ENCODE measurements around the gene CD36. TPM values are rescaled to one million over a fixed set of nuclear protein-coding genes. Genes with fewer than 3 reads are reported as not detected.

Gene CD36
- total and polyA plus RNA-seq, 2 donors (not counting 3 experiments of a cell fraction or from before 2014, with no cell fraction given), result 0.58 to 0.87 TPM

DNA sequence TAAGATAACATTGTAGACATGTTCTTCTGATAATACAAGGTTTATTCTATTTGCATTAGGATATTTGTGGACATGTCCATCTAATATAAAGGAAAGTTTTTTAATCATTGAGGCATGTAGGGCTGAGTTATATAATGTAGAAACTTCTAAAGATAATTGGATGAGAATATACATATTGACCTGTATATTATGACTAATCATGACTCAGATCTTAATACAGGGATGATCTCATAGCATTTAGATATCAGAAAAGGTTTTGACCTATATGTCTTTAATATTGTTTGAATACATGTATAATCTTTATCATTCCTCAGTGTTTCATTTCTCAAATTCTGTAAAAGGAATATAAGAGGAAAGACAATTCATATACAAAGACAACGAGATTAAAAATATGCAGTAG lies 39.2 kb downstream of the CD36 start:
- dilution Hi-C loops (cut with MboI; ENCODE audit: extremely low pct_ligation_motif_present, low sequenced_read_pairs), result no loop called here
- BruUV-seq (replicated peaks), result no TSS peak
- no peak overlapping the region for H3K27ac ChIP-seq (ENCODE audit: insufficient read depth, low read depth, low read length)
- FAIRE-seq, result no peak
- H2AFZ ChIP-seq (ENCODE audit: low read depth, low read length), result no peak overlapping the region
- no peak overlapping the region for H3K9ac ChIP-seq (replicated peaks; ENCODE audit: extremely low read depth, insufficient read depth, low read length)
- H3K4me1 ChIP-seq (ENCODE audit: control insufficient read depth, extremely low read depth, insufficient read depth, low read length), result no peaks in the 10 kb centered on the region
- H3K27me3 ChIP-seq (ENCODE audit: control insufficient read depth in 2 of 2, insufficient read depth in 2 of 2, low read length in 2 of 2), result no peaks in the 10 kb centered on the region
- TF ChIP-seq GATA2 (IDR thresholded peaks at IDR 0.05; ENCODE audit: insufficient read depth, insufficient read length, low read depth, low read length) (no peak), FOS (IDR thresholded peaks at IDR 0.05; ENCODE audit: borderline replicate concordance, insufficient read depth, low read length) (peak; percentile 36), JUN (IDR thresholded peaks at IDR 0.05; ENCODE audit: borderline replicate concordance, insufficient read depth, insufficient read length, low read depth) (peak; percentile 37)
- H3K9me3 ChIP-seq (replicated peaks; ENCODE audit: control insufficient read depth, insufficient read depth, low read length), result no peaks in the 10 kb centered on the region
- no peak for DNase-seq (ENCODE audit: low read depth, low spot score)
- intact Hi-C loops (cut with micrococcal nuclease), result no loop called here
- ChIA-PET CTCF (interaction anchor here (2.2 to 2.4 kb wide), 2 partner anchors 15 to 249 kb away, joined by 11 to 15 read pairs; no protein-coding TSS in a partner anchor), POLR2A (no interaction called here)
- no peaks in the 10 kb centered on the region for H3K9me1 ChIP-seq (replicated peaks; ENCODE audit: control insufficient read depth, extremely low read depth, insufficient read depth, low read length)
- H3K79me2 ChIP-seq (ENCODE audit: control insufficient read depth, insufficient read depth, low read length), result no peaks in the 10 kb centered on the region
- H4K20me1 ChIP-seq (replicated peaks; ENCODE audit: control insufficient read depth, extremely low read depth, insufficient read depth, low read length), result no peaks in the 10 kb centered on the region
- H3K4me2 ChIP-seq (ENCODE audit: insufficient read depth, low read length), result no peak overlapping the region
- H3K4me3 ChIP-seq (replicated peaks in 1 of 3; ENCODE audit: insufficient read depth in 1 of 3, low read depth in 1 of 3, low read length in 3 of 3), result no peak overlapping the region
- no peaks in the 10 kb centered on the region for H3K36me3 ChIP-seq (ENCODE audit: control insufficient read depth in 2 of 2, extremely low read depth in 1 of 2, insufficient read depth in 2 of 2, low read length in 2 of 2)

DNA sequence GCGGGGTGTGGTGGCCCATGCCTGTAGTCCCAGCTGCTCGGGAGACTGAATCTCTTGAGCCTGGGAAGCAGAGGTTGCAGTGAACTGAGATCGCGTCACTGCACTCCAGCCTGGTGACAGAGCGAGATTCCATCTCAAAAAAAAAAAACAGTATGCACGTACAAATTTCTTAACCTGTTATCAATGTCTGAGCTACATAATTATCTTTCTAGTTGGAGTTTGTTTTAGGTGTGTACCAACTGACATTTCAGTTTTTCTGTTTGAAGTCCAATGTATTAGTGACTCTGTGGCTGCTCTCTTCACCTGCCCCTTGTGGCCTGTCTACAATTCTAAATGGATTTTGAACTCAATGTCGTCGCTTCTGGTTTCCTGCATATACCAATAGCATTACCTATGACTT lies 40.3 kb downstream of the CD36 start:
- H3K4me2 ChIP-seq (ENCODE audit: insufficient read depth, low read length), result no peak overlapping the region
- no peaks in the 10 kb centered on the region for H3K9me3 ChIP-seq (replicated peaks; ENCODE audit: control insufficient read depth, insufficient read depth, low read length)
- no peaks in the 10 kb centered on the region for H4K20me1 ChIP-seq (replicated peaks; ENCODE audit: control insufficient read depth, extremely low read depth, insufficient read depth, low read length)
- no peak overlapping the region for H3K27ac ChIP-seq (ENCODE audit: insufficient read depth, low read depth, low read length)
- TF ChIP-seq EZH2 (IDR thresholded peaks at IDR 0.05; ENCODE audit: borderline replicate concordance, low read depth, low read length, severe bottlenecking) (no peak), JUN (IDR thresholded peaks at IDR 0.05; ENCODE audit: borderline replicate concordance, insufficient read depth, insufficient read length, low read depth) (no peak), POLR2AphosphoS5 (IDR thresholded peaks at IDR 0.05; ENCODE audit: insufficient read depth, low read depth, low read length) (no peak), POLR2A (IDR thresholded peaks at IDR 0.05; ENCODE audit: low read depth, low read length) (no peak), FOS (IDR thresholded peaks at IDR 0.05; ENCODE audit: borderline replicate concordance, insufficient read depth, low read length) (no peak), GATA2 (IDR thresholded peaks at IDR 0.05; ENCODE audit: insufficient read depth, insufficient read length, low read depth, low read length) (no peak), MYC (IDR thresholded peaks at IDR 0.05; ENCODE audit: low read depth, low read length) (no peak)
- TF ChIP-seq, protein P1, sequence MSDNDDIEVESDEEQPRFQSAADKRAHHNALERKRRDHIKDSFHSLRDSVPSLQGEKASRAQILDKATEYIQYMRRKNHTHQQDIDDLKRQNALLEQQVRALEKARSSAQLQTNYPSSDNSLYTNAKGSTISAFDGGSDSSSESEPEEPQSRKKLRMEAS (IDR thresholded peaks at IDR 0.05; ENCODE audit: insufficient read depth, insufficient read length), result no peak
- TF ChIP-seq, protein P2, sequence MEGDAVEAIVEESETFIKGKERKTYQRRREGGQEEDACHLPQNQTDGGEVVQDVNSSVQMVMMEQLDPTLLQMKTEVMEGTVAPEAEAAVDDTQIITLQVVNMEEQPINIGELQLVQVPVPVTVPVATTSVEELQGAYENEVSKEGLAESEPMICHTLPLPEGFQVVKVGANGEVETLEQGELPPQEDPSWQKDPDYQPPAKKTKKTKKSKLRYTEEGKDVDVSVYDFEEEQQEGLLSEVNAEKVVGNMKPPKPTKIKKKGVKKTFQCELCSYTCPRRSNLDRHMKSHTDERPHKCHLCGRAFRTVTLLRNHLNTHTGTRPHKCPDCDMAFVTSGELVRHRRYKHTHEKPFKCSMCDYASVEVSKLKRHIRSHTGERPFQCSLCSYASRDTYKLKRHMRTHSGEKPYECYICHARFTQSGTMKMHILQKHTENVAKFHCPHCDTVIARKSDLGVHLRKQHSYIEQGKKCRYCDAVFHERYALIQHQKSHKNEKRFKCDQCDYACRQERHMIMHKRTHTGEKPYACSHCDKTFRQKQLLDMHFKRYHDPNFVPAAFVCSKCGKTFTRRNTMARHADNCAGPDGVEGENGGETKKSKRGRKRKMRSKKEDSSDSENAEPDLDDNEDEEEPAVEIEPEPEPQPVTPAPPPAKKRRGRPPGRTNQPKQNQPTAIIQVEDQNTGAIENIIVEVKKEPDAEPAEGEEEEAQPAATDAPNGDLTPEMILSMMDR (IDR thresholded peaks at IDR 0.05; ENCODE audit: extremely low read depth in 1 of 2, insufficient read depth in 1 of 2, low read depth in 1 of 2, low read length in 2 of 2), result no peak
- dilution Hi-C loops (cut with MboI; ENCODE audit: extremely low pct_ligation_motif_present, low sequenced_read_pairs) (no loop called here), intact Hi-C loops (cut with micrococcal nuclease) (no loop called here)
- FAIRE-seq, result no peak
- H3K9ac ChIP-seq (replicated peaks; ENCODE audit: extremely low read depth, insufficient read depth, low read length), result no peak overlapping the region
- POLR2A ChIA-PET, result no interaction called here
- no peaks in the 10 kb centered on the region for H3K27me3 ChIP-seq (ENCODE audit: control insufficient read depth in 2 of 2, insufficient read depth in 2 of 2, low read length in 2 of 2)
- no peak overlapping the region for H2AFZ ChIP-seq (ENCODE audit: low read depth, low read length)
- no peak for DNase-seq (ENCODE audit: low read depth, low spot score)
- no peaks in the 10 kb centered on the region for H3K4me1 ChIP-seq (ENCODE audit: control insufficient read depth, extremely low read depth, insufficient read depth, low read length)
- H3K36me3 ChIP-seq (ENCODE audit: control insufficient read depth in 2 of 2, extremely low read depth in 1 of 2, insufficient read depth in 2 of 2, low read length in 2 of 2), result no peaks in the 10 kb centered on the region
- H3K9me1 ChIP-seq (replicated peaks; ENCODE audit: control insufficient read depth, extremely low read depth, insufficient read depth, low read length), result no peaks in the 10 kb centered on the region
- H3K79me2 ChIP-seq (ENCODE audit: control insufficient read depth, insufficient read depth, low read length), result no peaks in the 10 kb centered on the region
- no peak overlapping the region for H3K4me3 ChIP-seq (replicated peaks in 1 of 3; ENCODE audit: insufficient read depth in 1 of 3, low read depth in 1 of 3, low read length in 3 of 3)
- no TSS peak for BruUV-seq (replicated peaks)
- CTCF ChIA-PET, result interaction anchor here (1.1 to 2.4 kb wide), 4 partner anchors 16 to 250 kb away, joined by 3 to 15 read pairs (median 7); no protein-coding TSS in a partner anchor
